Loucy (cell line): ENCODE data around the gene LRRC18.

ENCODE experiments used
- CTCF ChIP-seq: fragments of 200-600 bp; sonication (generic); conservative IDR thresholded peaks from 2 replicates; pipeline ENCODE4 v1.5.1; 2014; ENCODE audit warnings: mild to moderate bottlenecking, antibody characterized with exemption, low read length
- EZH2phosphoT487 ChIP-seq: fragments of 200-600 bp; IDR thresholded peaks from 2 replicates; pipeline ENCODE4 v1.6.1; 2018; ENCODE audit warnings: antibody characterized with exemption, mild to moderate bottlenecking, moderate library complexity, borderline replicate concordance

- TF ChIP-seq CTCF (peak; percentile 62), EZH2phosphoT487 (no peak)
Observed at GRCh38 chr10:48885376-48885775, 54.3 kb downstream of the LRRC18 start.
